GM18873 (cell line): ENCODE results near the gene VENTX.
"Not testable (repeated sequence)": the region's sequence is repeated elsewhere in the genome, so short reads cannot be mapped to it uniquely, and the experiment has no call there.

Source experiments
- ATAC-seq: cut with Tn5 transposase; IDR thresholded peaks from one replicate; pipeline ENCODE4 v1.9.1; 2021; ENCODE audit warnings: mild to moderate bottlenecking, moderate library complexity, moderate number of reproducible peaks; ENCODE audit not compliant: unreplicated experiment, low FRiP score

Gene VENTX

DNA sequence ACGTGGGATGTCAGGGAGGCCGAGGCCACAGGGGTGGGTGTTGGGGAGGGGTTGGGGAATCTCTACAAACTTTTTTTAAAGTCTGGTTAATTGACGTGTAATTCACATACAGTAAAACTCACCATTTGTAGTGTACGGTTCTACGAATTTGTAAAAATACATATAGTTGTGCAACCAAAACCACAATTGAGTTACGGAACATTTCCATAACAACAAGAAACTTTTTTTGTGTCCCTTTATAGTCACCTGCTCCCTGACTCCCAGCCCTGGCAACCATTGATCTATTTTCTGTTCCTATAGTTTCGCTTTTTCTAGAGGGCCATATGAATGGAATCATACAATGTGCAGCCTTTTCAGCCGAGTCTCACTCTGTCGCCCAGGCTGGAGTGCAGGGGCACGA is 2.9 kb upstream of the VENTX start:
- not testable (repeated sequence) for ATAC-seq

- no peak for ATAC-seq
Measured at GRCh38 chr10:133235265-133235855, 2.3 kb upstream of the VENTX start.

GRCh38 chr10:133235932-133236331 is 1.7 kb upstream of the VENTX start:
- ATAC-seq: no peak

DNA sequence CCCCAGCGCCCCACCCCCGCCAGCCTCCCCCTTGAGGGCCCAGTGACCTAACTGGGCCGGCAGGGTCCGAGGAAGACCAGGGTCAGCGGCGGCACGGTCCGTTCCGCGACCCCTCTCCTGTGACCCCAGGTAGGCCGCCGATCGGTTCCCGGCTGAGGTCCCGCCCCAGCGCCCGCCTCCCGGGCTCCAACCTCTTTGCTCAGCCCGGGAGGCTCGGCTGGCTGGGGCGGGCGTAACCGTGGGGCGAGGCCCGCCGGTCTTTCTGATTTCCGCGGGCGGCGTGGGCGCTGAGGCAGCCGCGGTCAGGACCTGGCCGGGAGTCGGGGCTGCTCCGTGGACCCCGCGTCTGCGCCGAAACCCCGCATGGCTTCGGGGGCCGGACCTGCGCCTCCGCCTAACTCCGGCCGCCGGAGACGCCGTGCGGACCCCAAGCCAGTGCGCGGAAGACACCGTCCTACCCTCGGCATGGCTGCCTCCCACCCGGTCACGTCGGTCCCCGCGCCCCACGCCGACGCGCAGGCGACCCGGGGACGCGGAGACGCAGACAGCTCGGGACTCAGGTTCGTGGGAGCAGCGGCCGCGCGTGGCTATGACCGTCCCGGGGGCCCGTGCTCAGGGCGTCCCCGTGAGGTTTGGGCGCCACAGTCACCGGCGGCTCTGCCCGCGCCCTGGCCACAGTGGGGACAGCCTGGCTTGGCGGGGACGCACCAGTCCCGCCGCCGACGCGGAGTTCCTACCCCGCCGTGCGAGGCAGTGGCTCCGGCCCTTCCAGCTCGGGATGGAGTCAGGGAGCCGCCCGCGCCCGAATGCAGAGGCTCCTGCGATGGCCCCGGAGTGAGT is 1.0 kb upstream of the VENTX start:
- no peak for ATAC-seq

GRCh38 chr10:133237241-133237587 is 441 bp upstream of the VENTX start:
- ATAC-seq: no peak

GRCh38 chr10:133238466-133238804 is 780 bp downstream of the VENTX start:
- no peak for ATAC-seq

DNA sequence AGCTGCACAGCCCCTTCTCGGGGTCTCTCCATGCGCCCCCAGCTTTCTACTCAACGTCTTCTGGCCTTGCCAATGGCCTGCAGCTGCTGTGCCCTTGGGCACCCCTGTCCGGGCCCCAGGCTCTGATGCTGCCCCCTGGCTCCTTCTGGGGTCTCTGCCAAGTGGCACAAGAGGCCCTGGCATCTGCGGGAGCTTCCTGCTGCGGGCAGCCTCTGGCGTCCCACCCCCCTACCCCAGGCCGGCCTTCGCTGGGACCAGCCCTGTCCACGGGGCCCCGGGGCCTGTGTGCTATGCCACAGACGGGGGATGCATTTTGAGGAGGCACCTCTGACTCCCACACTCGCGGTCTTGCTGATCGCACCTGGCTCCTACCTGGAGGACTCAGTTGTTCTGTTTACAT is 2.3 kb downstream of the VENTX start:
- ATAC-seq: no peak

DNA sequence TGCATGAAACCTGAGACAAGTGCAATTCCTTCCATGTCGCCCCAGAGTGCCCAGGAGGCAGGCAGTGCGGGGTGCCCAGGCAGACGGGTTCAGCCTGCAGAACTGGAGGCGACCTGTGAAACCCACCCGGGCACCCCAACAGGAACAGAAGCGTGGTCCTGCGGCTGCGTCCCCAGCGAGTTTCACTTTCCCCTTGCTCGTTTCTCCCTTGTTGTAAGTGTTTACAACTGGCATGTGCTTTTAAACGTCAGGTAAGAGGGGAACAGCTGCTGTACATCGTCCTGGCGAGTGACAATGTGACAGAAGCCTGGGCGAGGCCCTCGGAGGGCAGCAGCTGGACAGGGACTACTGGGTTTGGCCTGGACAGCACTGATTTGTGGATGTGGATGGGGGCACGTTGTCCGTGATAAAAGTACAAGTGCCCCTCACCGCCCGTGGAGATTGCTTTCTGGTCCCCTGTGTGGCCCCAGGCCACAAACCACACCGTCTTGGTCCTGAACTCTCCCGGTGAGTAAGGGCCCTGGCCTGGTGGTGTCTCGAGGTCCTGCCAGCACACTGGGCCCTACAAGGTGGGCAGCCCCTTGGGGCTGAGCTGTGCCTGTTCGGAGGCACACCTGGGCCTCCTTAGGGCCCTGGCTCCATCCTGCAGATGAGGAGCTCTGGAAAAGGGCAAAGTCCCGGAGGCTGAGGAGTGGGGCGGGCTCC is 4.0 kb downstream of the VENTX start:
- ATAC-seq: no peak

GRCh38 chr10:133242611-133243356 is 5.1 kb downstream of the VENTX start:
- ATAC-seq: no peak

DNA sequence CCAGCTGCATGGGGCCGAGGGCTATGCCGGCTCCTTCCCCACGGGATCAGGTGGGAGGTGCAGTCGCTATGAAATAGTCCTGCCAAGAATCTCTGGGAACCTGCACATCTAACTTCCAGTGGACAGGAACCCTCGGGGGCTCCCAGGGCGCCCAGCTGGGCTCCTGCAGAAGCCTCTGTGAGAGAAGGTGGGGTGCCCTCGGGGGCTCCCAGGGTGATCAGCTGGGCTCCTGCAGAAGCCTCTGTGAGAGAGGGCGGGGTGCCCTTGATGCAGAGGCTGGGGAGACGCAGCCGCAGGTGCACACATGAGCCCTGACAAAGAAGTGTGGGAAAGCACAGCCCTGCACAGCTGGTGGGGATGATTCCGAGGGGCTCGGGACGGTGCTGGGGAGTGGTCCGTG is 5.9 kb downstream of the VENTX start:
- ATAC-seq: no peak

- no peak for ATAC-seq
Measured at GRCh38 chr10:133245439-133246235, 8.0 kb downstream of the VENTX start.

- ATAC-seq: no peak
Measured at GRCh38 chr10:133246236-133246626, 8.6 kb downstream of the VENTX start.

GRCh38 chr10:133247681-133248333 is 10.2 kb downstream of the VENTX start:
- no peak for ATAC-seq

GRCh38 chr10:133248334-133248715 is 10.7 kb downstream of the VENTX start:
- no peak for ATAC-seq

DNA sequence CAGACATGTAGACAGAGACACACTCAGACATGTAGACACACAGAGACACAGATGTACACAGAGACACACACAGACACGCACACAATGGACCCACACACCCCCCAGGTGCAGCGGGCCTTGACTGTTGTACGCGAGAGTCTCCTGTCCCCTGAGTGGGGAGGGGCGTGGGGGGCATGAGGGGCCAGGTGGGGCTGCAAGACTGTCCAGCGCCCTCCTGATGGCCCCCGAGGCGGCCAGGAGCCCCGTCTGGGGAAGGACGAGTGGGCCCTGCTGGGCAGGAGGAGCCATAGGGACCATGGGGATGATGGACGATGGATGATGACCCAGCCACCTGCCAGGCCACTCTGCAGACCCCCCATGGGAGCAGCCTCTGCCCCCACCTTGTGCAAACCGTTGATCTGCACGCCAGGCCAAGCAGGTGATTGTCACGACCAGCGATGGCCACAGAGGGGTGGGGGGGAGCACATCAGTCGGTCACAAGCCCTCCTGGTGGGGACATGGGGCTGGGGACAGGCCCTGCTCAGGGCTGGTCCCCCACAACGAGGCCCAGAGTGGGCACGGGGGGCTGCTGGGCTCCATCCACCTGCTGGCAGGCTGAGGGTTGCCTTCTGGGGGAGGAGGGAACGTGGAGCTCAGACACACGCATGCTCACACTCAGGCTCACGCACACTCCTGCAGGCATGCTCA is 11.6 kb downstream of the VENTX start:
- no peak for ATAC-seq

DNA sequence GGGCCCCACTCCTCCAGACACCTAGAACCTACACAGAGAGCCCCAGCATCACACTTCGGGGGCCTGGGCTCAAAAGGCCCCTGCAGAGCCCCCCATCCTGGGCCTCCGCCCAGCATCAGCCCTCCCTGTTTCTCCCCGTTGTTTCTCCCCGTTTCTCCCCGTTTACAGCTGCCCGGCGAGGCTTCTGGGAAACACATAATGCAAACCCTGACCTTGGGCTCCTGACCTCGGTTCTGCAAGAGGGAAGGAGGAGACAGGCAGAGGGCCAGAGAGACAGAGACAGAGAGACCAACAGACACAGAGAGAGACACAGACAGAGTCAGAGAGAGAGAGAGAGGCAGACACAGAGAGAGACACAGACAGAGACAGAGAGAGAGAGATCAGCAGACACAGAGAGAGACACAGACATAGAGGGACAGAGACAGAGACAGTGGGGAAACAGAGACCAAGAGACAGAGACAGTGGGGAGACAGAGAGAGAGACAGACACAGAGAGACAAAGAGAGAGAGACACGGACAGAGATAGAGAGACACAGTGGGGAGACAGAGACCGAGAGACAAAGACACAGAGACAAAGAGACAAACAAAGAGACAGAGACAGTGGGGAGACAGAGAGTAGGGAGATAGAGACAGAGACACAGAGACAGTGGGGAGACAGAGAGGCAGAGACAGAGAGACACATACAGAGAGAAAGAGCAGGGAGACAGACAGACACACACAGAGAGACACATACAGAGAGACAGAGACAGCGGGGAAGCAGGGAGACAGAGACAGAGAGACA is 12.5 kb downstream of the VENTX start:
- no peak for ATAC-seq

DNA sequence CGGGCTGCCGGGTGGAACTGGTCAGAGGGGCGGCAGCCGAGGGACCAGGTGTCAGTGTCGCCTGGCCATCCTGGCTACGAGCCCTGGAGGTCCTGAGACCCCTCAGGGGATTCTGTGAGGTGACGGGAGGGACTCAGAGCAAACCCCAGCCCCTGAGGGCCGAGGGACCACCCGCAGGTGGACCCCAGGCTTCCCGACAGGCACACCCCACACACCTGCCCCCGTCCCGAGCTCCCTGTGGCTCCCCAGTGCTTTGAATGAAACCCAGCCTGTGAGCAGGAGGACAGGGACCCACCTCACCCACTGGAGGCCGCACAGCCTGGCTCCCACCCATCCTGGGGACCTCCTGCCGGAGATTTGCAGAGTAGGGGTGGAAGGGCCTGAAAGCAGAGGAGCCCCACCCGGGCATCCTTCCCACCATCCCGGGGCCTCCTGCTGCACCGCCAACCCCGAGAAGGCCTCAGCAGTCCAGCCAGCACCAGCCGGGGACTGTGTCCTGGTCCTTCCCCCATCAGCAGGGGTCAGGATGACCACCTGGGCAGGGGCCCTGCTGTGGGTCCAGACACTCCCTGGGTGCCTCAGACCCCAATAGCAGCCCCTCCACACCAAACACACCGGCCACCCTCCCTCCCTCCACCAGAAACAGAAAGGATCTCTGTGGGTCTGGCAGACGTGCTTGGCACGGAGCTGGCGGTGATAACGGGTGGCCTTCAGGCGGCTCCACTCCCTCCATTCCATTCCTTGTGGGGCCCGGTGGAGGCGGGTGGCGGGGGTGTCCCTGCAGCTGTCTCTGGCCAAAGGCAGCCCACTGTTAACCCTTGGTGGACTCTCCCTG is 13.9 kb downstream of the VENTX start:
- no peak for ATAC-seq

DNA sequence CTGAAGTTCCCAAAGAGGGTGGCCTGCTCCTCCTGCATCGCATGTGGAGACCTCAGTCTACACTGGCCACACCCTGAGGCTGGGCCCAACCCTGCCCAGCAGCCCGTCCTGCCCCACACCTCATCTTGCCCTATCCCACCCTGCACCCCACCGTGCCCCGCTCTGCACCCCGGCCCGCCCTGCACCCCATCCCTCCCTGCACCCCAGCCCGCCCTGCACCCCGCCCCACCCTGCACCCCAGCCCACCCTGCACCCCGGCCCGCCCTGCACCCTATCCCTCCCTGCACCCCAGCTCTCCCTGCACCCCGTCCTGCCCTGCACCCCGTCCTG is 14.5 kb downstream of the VENTX start:
- ATAC-seq: no peak
